ENCODE results near the gene KCNT2.

Gene KCNT2

GRCh38 chr1:196180847-196181593, 427.2 kb downstream of the KCNT2 start:
- H3K36me3 ChIP-seq (replicated peaks): no peaks in the 10 kb centered on the region
- H3K4me3 ChIP-seq (ENCODE audit: low read depth, low read length): no peak overlapping the region
- in situ Hi-C loops (cut with HindIII; ENCODE audit: low pct_ligation_motif_present, low sequenced_read_pairs): no loop called here
- H3K27ac ChIP-seq: peak overlapping the region; percentile 45
- no peaks in the 10 kb centered on the region for H3K27me3 ChIP-seq (replicated peaks)
- peak; percentile 91 for DNase-seq
- no peak for TF ChIP-seq CTCF (IDR thresholded peaks at IDR 0.05; ENCODE audit: low read depth, low read length, missing control alignments)

- Histone ChIP-seq H3K4me3 (ENCODE audit: low read depth, low read length) (no peak overlapping the region), H3K27me3 (replicated peaks) (no peaks in the 10 kb centered on the region)
- in situ Hi-C loops (cut with HindIII; ENCODE audit: low pct_ligation_motif_present, low sequenced_read_pairs): no loop called here
Measured at GRCh38 chr1:196178083-196178635, 430.1 kb downstream of the KCNT2 start.

More at GRCh38 chr1:196178083-196178635, 430.1 kb downstream of the KCNT2 start:
- no peak for TF ChIP-seq CTCF (IDR thresholded peaks at IDR 0.05; ENCODE audit: low read depth, low read length, missing control alignments)
- Histone ChIP-seq H3K36me3 (replicated peaks) (no peaks in the 10 kb centered on the region), H3K27ac (no peak overlapping the region)
- peak; percentile 3 for DNase-seq

Data from brain microvascular endothelial cell (primary cell).